Testis (tissue), 2 donors: ENCODE results near the gene ZNF550.

Experiments used
- CTCF ChIP-seq, 3 experiments: fragments of 450-650 bp in 2 of 3; fragments of 200-600 bp in 1 of 3; sonication (generic) in 1 of 3; IDR thresholded peaks; one replicate each; pipeline ENCODE4 v1.5.1; 2016 to 2019; ENCODE audit warnings: antibody characterized with exemption in 3 of 3, mild to moderate bottlenecking in 2 of 3, moderate library complexity in 1 of 3
- POLR2A ChIP-seq: fragments of 450-650 bp; IDR thresholded peaks from one replicate; pipeline ENCODE4 v1.6.1; 2017; ENCODE audit warnings: antibody characterized with exemption, mild to moderate bottlenecking, moderate library complexity

GRCh38 chr19:57511484-57511883, 48.2 kb downstream of the ZNF550 start:
- TF ChIP-seq CTCF (IDR thresholded peaks at IDR 0.05) (no peak), POLR2A (no peak)
